H1 (cell line): Measurements from ENCODE around the gene LY9. TPM values are rescaled to one million over a fixed set of nuclear protein-coding genes. Genes with fewer than 3 reads are reported as not detected.

ENCODE experiments used
- CTCF ChIA-PET: fragments of 300-600 bp; sonication (Branson Sonifier 250); formaldehyde crosslinking; loops from one replicate; lab custom pipeline; 2021; ENCODE audit not compliant: partially characterized antibody; lab: Charles Lee
- POLR2A ChIA-PET: fragments of 300-600 bp; sonication (Branson Sonifier 250); formaldehyde crosslinking; loops from one replicate; lab custom pipeline; 2021; ENCODE audit warnings: inconsistent platforms; ENCODE audit not compliant: partially characterized antibody; lab: Charles Lee
- DNase-seq, 2 experiments: peaks; one replicate each; pipeline versions ENCODE4 v3.0.0 to v3.0.0-alpha.2; 2010 to 2022; ENCODE audit warnings: low spot score in 2 of 2, low read depth in 1 of 2, mixed read lengths in 1 of 2
- FAIRE-seq: peaks from 2 replicates; lab custom pipeline; 2011; peaks lifted over from hg19 to GRCh38; lab: Jason Lieb, UNC
- H2AFZ ChIP-seq: 2 replicates; pipeline ENCODE4 v1.8.1; 2012; ENCODE audit warnings: low read length, inconsistent platforms
- H2AK5ac ChIP-seq: 2 replicates; pipeline ENCODE4 v1.6.1; 2013; ENCODE audit warnings: low read depth, low read length
- H2BK120ac ChIP-seq: replicated peaks from 2 replicates; pipeline ENCODE3; 2013; ENCODE audit warnings: low read depth, low read length, inconsistent platforms
- H2BK12ac ChIP-seq: 2 replicates; pipeline ENCODE4 v1.6.1; 2013; ENCODE audit warnings: low read depth, low read length
- H2BK15ac ChIP-seq: 2 replicates; pipeline ENCODE4 v1.6.1; 2013; ENCODE audit warnings: low read length
- H2BK20ac ChIP-seq: 2 replicates; pipeline ENCODE4 v1.6.1; 2013; ENCODE audit warnings: low read length
- H2BK5ac ChIP-seq: 2 replicates; pipeline ENCODE4 v1.6.1; 2013; ENCODE audit warnings: low read depth, low read length
- H3K14ac ChIP-seq: 2 replicates; pipeline ENCODE4 v1.6.1; 2013; ENCODE audit warnings: inconsistent platforms; ENCODE audit not compliant: insufficient read length
- H3K18ac ChIP-seq: 2 replicates; pipeline ENCODE4 v1.6.1; 2013; ENCODE audit warnings: low read length; ENCODE audit errors: extremely low read depth
- H3K23ac ChIP-seq: 2 replicates; pipeline ENCODE4 v1.6.1; 2013; ENCODE audit warnings: inconsistent platforms; ENCODE audit not compliant: insufficient read length
- H3K23me2 ChIP-seq: 2 replicates; pipeline ENCODE4 v1.6.1; 2013; ENCODE audit warnings: low read depth, low read length
- H3K27ac ChIP-seq: 2 replicates; pipeline ENCODE4 v1.6.1; 2011; ENCODE audit warnings: low read depth, low read length, inconsistent platforms
- H3K27me3 ChIP-seq, 4 experiments: replicated peaks in 1 of 4; 1 replicate in 1 of 4; 2 replicates in 3 of 4; pipeline versions ENCODE4 v1.6.1 to v1.8.1; 2011 to 2013; ENCODE audit warnings: low read length in 3 of 4, mild to moderate bottlenecking in 3 of 4, inconsistent platforms in 2 of 4, mixed read lengths in 2 of 4, moderate library complexity in 1 of 4; ENCODE audit not compliant: control insufficient read depth in 3 of 4, insufficient read depth in 3 of 4; ENCODE audit errors: extremely low read depth in 1 of 4
- H3K36me3 ChIP-seq, 4 experiments: 2 replicates each; pipeline versions ENCODE4 v1.6.1 to v1.8.1; 2011 to 2013; ENCODE audit warnings: mild to moderate bottlenecking in 4 of 4, low read length in 3 of 4, moderate library complexity in 2 of 4, control low read depth in 1 of 4, inconsistent platforms in 1 of 4; ENCODE audit not compliant: insufficient read depth in 4 of 4, control insufficient read depth in 2 of 4
- H3K4ac ChIP-seq: replicated peaks from 2 replicates; pipeline ENCODE3; 2013; ENCODE audit warnings: low read length, low read depth, mixed read lengths, inconsistent platforms; ENCODE audit not compliant: insufficient read length
- H3K4me1 ChIP-seq, 4 experiments: replicated peaks in 1 of 4; 1 replicate in 1 of 4; 2 replicates in 3 of 4; pipeline versions ENCODE4 v1.6.1 to v1.8.1; 2011 to 2013; ENCODE audit warnings: low read length in 3 of 4, inconsistent platforms in 2 of 4, mixed read lengths in 1 of 4; ENCODE audit not compliant: insufficient read depth in 4 of 4, control insufficient read depth in 3 of 4
- H3K4me2 ChIP-seq, 2 experiments: 2 replicates each; pipeline versions ENCODE4 v1.6.1 to v1.8.1; 2011 to 2013; ENCODE audit warnings: low read depth in 2 of 2, low read length in 2 of 2, control low read depth in 1 of 2, inconsistent platforms in 1 of 2, mild to moderate bottlenecking in 1 of 2; ENCODE audit not compliant: insufficient read depth in 1 of 2
- H3K4me3 ChIP-seq, 4 experiments: fragments of 200-600, 300-600 bp in 1 of 4; sonication (generic), shearing (Covaris generic), sonication (Bioruptor Twin) in 1 of 4; 2 replicates each; pipeline versions ENCODE4 v1.5.1 to v1.8.1; 2011 to 2016; ENCODE audit warnings: low read length in 4 of 4, low read depth in 3 of 4, control low read depth in 2 of 4, inconsistent platforms in 2 of 4, mild to moderate bottlenecking in 2 of 4, mixed read lengths in 1 of 4, moderate library complexity in 1 of 4; ENCODE audit not compliant: insufficient read depth in 2 of 4; ENCODE audit errors: extremely low read depth in 1 of 4
- H3K56ac ChIP-seq: replicated peaks from 2 replicates; pipeline ENCODE3; 2013; ENCODE audit warnings: low read depth, mild to moderate bottlenecking, mixed read lengths, low read length, inconsistent platforms; ENCODE audit not compliant: insufficient read length
- H3K79me1 ChIP-seq: 2 replicates; pipeline ENCODE4 v1.6.1; 2013; ENCODE audit warnings: low read depth, low read length, control low read depth
- H3K79me2 ChIP-seq, 2 experiments: 2 replicates each; pipeline versions ENCODE4 v1.6.1 to v1.8.1; 2012 to 2013; ENCODE audit warnings: low read length in 2 of 2, mild to moderate bottlenecking in 2 of 2, inconsistent platforms in 1 of 2; ENCODE audit not compliant: insufficient read depth in 2 of 2, control insufficient read depth in 1 of 2
- H3K9ac ChIP-seq, 4 experiments: replicated peaks in 1 of 4; 1 replicate in 1 of 4; 2 replicates in 3 of 4; pipeline versions ENCODE4 v1.6.1 to v1.8.1; 2011 to 2013; ENCODE audit warnings: low read depth in 3 of 4, low read length in 3 of 4, control low read depth in 2 of 4, mild to moderate bottlenecking in 2 of 4, moderate library complexity in 2 of 4, inconsistent platforms in 1 of 4; ENCODE audit errors: extremely low read depth in 1 of 4
- H3K9me3 ChIP-seq, 2 experiments: 2 replicates each; pipeline versions ENCODE4 v1.6.1 to v1.8.1; 2012 to 2013; ENCODE audit warnings: mild to moderate bottlenecking in 2 of 2, moderate library complexity in 2 of 2, control low read depth in 1 of 2, inconsistent platforms in 1 of 2, low read depth in 1 of 2, low read length in 1 of 2, mixed read lengths in 1 of 2; ENCODE audit not compliant: insufficient read depth in 2 of 2
- H4K20me1 ChIP-seq, 2 experiments: replicated peaks in 1 of 2; 2 replicates each; pipeline versions ENCODE3 to v1.8.1; 2011 to 2013; ENCODE audit warnings: inconsistent platforms in 2 of 2, low read length in 2 of 2, mild to moderate bottlenecking in 1 of 2; ENCODE audit not compliant: insufficient read depth in 2 of 2, control insufficient read depth in 1 of 2
- H4K5ac ChIP-seq: 2 replicates; pipeline ENCODE4 v1.6.1; 2013; ENCODE audit warnings: low read length, low read depth, mixed read lengths, inconsistent platforms; ENCODE audit not compliant: insufficient read length
- H4K8ac ChIP-seq: 2 replicates; pipeline ENCODE4 v1.8.0; 2013; ENCODE audit warnings: mild to moderate bottlenecking, moderate library complexity, low read length, inconsistent platforms; ENCODE audit not compliant: insufficient read depth; ENCODE audit errors: extremely low read depth
- H4K91ac ChIP-seq: replicated peaks from 2 replicates; pipeline ENCODE3; 2013; ENCODE audit warnings: low read length, mixed read lengths, inconsistent platforms; ENCODE audit not compliant: insufficient read length
- RXRA ChIP-seq: IDR thresholded peaks from 2 replicates; pipeline ENCODE4 v1.6.1; 2011; ENCODE audit warnings: low read depth, mild to moderate bottlenecking, low read length, moderate library complexity; ENCODE audit not compliant: insufficient read depth
- WGBS, 2 experiments: shearing (Covaris generic) in 1 of 2; methylation state at CpG; one replicate each; pipeline versions ENCODE4 v1.1.6 to v1.1.7; 2013 to 2015; ENCODE audit warnings: low lambda C conversion rate in 2 of 2, mixed read lengths in 2 of 2, inconsistent platforms in 1 of 2, low coverage in 1 of 2, missing lambda C conversion rate in 1 of 2; ENCODE audit not compliant: insufficient replicate concordance in 2 of 2, insufficient coverage in 1 of 2, insufficient read length in 1 of 2; ENCODE audit errors: extremely low coverage in 1 of 2, missing lambda C conversion rate in 1 of 2; 5-methylcytosine and 5-hydroxymethylcytosine counted together
- polyA plus RNA-seq, 7 experiments: library from polyadenylated mRNA; depleted of rRNA in 3 of 7; stranded (reverse) in 5 of 7; unstranded in 2 of 7; fragments of >200 nt in 5 of 7; fragments of 200-250 nt in 2 of 7; gene quantifications; 1 replicate in 5 of 7; 2 replicates in 1 of 7; 4 replicates in 1 of 7; pipeline versions ENCODE4 v1.2.1 to v1.2.3, GENCODE V29; 2011 to 2013; ENCODE audit warnings: missing spikeins in 2 of 7, mixed read lengths in 2 of 7
- total RNA-seq: library from RNA; stranded (reverse); fragmentation: NEBNext Ultra II Directional; extraction: Animal tissue kit (Norgen Biotek cat#: 25700); gene quantifications from 2 replicates; pipeline ENCODE4 v1.2.1, GENCODE V29; 2021

Gene LY9
- total and polyA plus RNA-seq, 2 of the 8 experiments (the other 6 are each of a cell fraction or from before 2014, with no cell fraction given): not detected

GRCh38 chr1:160789702-160790611 lies 6.0 kb upstream of the LY9 start:
- FAIRE-seq: no peak

More at GRCh38 chr1:160789702-160790611, 6.0 kb upstream of the LY9 start:
- no peak for DNase-seq
- no peak overlapping the region for H2AK5ac ChIP-seq
- 90% methylated on average over 13 of the region's 13 CpGs; no CpG with 5 or more reads in 1 of the 2 experiments for WGBS, 2 experiments
- ChIA-PET POLR2A (interaction anchor here (1.1 to 1.9 kb wide), 2 partner anchors 9 to 13 kb away, joined by 3 to 5 read pairs; no protein-coding TSS in a partner anchor), CTCF (interaction anchor here (1.1 to 10.7 kb wide), 9 partner anchors 9 to 162 kb away, joined by 3 to 80 read pairs (median 3); no protein-coding TSS in a partner anchor)
- H4K8ac ChIP-seq: no peak overlapping the region
- no peak overlapping the region for H2BK5ac ChIP-seq
- no peak overlapping the region for H2BK12ac ChIP-seq
- H3K4me3 ChIP-seq: no peak overlapping the region
- H3K79me2 ChIP-seq: no peaks in the 10 kb centered on the region
- H2AFZ ChIP-seq: no peak overlapping the region
- H2BK20ac ChIP-seq: no peak overlapping the region
- no peak overlapping the region for H3K4ac ChIP-seq
- no peaks in the 10 kb centered on the region for H4K20me1 ChIP-seq
- H3K14ac ChIP-seq: no peak overlapping the region
- H3K27ac ChIP-seq: no peak overlapping the region
- no peak for TF ChIP-seq RXRA
- TF ChIP-seq, all 59 proteins: peak for 0
- no peak overlapping the region for H3K4me2 ChIP-seq
- no peak overlapping the region for H3K23ac ChIP-seq
- H2BK15ac ChIP-seq: no peak overlapping the region
- no peak overlapping the region for H4K91ac ChIP-seq
- H3K18ac ChIP-seq: no peak overlapping the region
- H3K4me1 ChIP-seq: no peaks in the 10 kb centered on the region
- no peak overlapping the region for H2BK120ac ChIP-seq
- no peaks in the 10 kb centered on the region for H3K27me3 ChIP-seq
- no peaks in the 10 kb centered on the region for H3K9me3 ChIP-seq
- H3K9ac ChIP-seq: no peak overlapping the region
- H3K36me3 ChIP-seq: no peaks in the 10 kb centered on the region
- H3K79me1 ChIP-seq: no peaks in the 10 kb centered on the region
- no peak overlapping the region for H4K5ac ChIP-seq
- H3K56ac ChIP-seq: no peak overlapping the region
- no peaks in the 10 kb centered on the region for H3K23me2 ChIP-seq
